ENCODE data around the gene ARHGAP1. TPM values are rescaled to one million over a fixed set of nuclear protein-coding genes. Genes with fewer than 3 reads are reported as not detected.

The ARHGAP1 gene
- total RNA-seq, 3 donors from 2014 or later (not counting 1 experiment from before 2014, with no cell fraction given) = 89.8 to 111 (median 102) TPM

DNA sequence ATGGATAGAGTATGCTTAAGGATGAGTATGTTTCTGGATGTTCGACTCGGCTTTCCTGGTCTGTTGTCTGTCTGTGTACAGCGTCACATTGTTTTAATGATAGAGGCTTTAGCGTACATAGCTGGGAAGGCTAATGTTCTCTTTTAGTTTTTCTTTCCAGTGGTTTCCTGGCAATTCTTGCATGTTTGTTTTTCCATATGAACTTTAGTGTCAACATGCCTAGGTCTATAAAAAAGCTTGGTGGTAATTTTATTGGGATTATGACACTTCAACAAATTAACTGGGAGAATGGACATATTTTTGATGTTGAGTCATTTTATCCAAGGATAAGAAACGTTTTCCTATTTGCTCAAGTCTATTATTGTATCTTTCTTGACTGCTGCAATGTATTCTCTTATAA is 36.2 kb upstream of the ARHGAP1 start:
- DNase-seq = no peak
- H3K27ac Mint-ChIP-seq = no peak overlapping the region

DNA sequence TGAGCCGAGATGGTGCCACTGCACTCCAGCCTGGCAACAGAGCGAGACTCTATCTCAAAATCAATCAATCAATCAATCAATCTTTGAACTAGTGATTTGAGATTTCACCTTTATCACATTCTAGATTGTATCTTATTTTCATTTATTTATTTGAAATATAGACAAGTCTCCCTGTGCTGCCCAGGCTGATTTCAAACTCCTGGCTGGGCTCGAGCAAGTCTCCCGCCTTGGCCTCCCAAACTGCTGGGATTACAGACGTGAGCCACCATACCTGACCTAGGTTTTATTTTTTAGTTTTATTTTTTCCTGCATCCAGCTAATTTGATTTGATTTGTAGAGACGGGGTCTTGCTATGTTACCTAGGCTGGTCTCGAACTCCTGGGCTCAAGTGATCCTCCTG is 35.7 kb upstream of the ARHGAP1 start:
- no peaks in the 10 kb centered on the region for H3K4me1 Mint-ChIP-seq
- TF ChIP-seq, protein P1, sequence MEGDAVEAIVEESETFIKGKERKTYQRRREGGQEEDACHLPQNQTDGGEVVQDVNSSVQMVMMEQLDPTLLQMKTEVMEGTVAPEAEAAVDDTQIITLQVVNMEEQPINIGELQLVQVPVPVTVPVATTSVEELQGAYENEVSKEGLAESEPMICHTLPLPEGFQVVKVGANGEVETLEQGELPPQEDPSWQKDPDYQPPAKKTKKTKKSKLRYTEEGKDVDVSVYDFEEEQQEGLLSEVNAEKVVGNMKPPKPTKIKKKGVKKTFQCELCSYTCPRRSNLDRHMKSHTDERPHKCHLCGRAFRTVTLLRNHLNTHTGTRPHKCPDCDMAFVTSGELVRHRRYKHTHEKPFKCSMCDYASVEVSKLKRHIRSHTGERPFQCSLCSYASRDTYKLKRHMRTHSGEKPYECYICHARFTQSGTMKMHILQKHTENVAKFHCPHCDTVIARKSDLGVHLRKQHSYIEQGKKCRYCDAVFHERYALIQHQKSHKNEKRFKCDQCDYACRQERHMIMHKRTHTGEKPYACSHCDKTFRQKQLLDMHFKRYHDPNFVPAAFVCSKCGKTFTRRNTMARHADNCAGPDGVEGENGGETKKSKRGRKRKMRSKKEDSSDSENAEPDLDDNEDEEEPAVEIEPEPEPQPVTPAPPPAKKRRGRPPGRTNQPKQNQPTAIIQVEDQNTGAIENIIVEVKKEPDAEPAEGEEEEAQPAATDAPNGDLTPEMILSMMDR (IDR thresholded peaks at IDR 0.05) = no peak
- H3K9me3 Mint-ChIP-seq = no peaks in the 10 kb centered on the region
- H3K36me3 Mint-ChIP-seq = no peaks in the 10 kb centered on the region
- Histone ChIP-seq H3K27ac (ENCODE audit: low read length) (no peak overlapping the region), H3K36me3 (ENCODE audit: control insufficient read depth, insufficient read depth, low read length) (no peaks in the 10 kb centered on the region), H3K4me3 (ENCODE audit: low read length) (no peak overlapping the region), H3K4me1 (ENCODE audit: control insufficient read depth, insufficient read depth, low read length) (no peaks in the 10 kb centered on the region), H3K9me3 (ENCODE audit: control insufficient read depth, insufficient read depth, low read length) (no peaks in the 10 kb centered on the region), H3K27me3 (ENCODE audit: control insufficient read depth, insufficient read depth, low read length) (no peaks in the 10 kb centered on the region)
- H3K4me3 Mint-ChIP-seq = no peak overlapping the region
- no peak for ATAC-seq
- 84% methylated on average over 5 of the region's 7 CpGs for WGBS (ENCODE audit: insufficient coverage)
- intact Hi-C loops (cut with micrococcal nuclease) = no loop called here
- H3K27ac Mint-ChIP-seq = no peak overlapping the region
- no peak for DNase-seq
- H3K27me3 Mint-ChIP-seq (ENCODE audit: low read depth in 2 of 2) = no peaks in the 10 kb centered on the region

More for the DNA sequence above, 36.2 kb upstream of the ARHGAP1 start:
- TF ChIP-seq, protein P1 (IDR thresholded peaks at IDR 0.05) = no peak
- H3K4me1 Mint-ChIP-seq = no peaks in the 10 kb centered on the region
- ATAC-seq = no peak
- Histone ChIP-seq H3K4me1 (ENCODE audit: control insufficient read depth, insufficient read depth, low read length) (no peaks in the 10 kb centered on the region), H3K9me3 (ENCODE audit: control insufficient read depth, insufficient read depth, low read length) (no peaks in the 10 kb centered on the region), H3K27me3 (ENCODE audit: control insufficient read depth, insufficient read depth, low read length) (no peaks in the 10 kb centered on the region), H3K4me3 (ENCODE audit: low read length) (no peak overlapping the region), H3K36me3 (ENCODE audit: control insufficient read depth, insufficient read depth, low read length) (peaks cover 2% of the 10 kb centered on the region), H3K27ac (ENCODE audit: low read length) (no peak overlapping the region)
- H3K27me3 Mint-ChIP-seq (ENCODE audit: low read depth in 2 of 2) = no peaks in the 10 kb centered on the region
- 98% methylated on average over 4 of the region's 5 CpGs for WGBS (ENCODE audit: insufficient coverage)
- no peaks in the 10 kb centered on the region for H3K36me3 Mint-ChIP-seq
- no peak overlapping the region for H3K4me3 Mint-ChIP-seq
- intact Hi-C loops (cut with micrococcal nuclease) = no loop called here
- H3K9me3 Mint-ChIP-seq = no peaks in the 10 kb centered on the region

DNA sequence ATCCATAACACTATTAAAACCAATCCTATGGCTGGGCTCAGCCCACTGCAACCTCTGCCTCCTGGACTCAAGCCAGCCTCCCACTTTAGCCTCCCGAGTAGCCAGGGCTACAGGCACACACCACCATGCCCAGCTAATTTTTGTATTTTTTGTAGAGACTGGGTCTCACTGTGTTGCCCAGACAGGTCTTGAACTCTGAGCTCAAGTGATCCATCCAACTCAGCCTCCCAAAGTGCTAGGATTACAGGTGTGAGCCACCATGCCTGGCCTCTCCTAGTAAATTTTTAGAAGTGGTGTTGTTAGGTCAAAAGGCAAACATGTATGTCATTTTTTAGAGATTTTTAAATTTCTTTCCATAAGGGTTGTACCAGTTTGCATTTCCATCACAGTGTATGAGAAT is 32.8 kb upstream of the ARHGAP1 start:
- no peak overlapping the region for H3K27ac ChIP-seq (ENCODE audit: low read length)
- H3K4me3 ChIP-seq (ENCODE audit: low read length) = no peak overlapping the region
- Mint-ChIP-seq H3K27ac (no peak overlapping the region), H3K4me1 (no peaks in the 10 kb centered on the region), H3K36me3 (no peaks in the 10 kb centered on the region), H3K9me3 (no peaks in the 10 kb centered on the region), H3K27me3 (ENCODE audit: low read depth in 2 of 2) (no peaks in the 10 kb centered on the region), H3K4me3 (no peak overlapping the region)
- intact Hi-C loops (cut with micrococcal nuclease) = no loop called here
- no peaks in the 10 kb centered on the region for H3K27me3 ChIP-seq (ENCODE audit: control insufficient read depth, insufficient read depth, low read length)
- H3K9me3 ChIP-seq (ENCODE audit: control insufficient read depth, insufficient read depth, low read length) = no peaks in the 10 kb centered on the region
- H3K36me3 ChIP-seq (ENCODE audit: control insufficient read depth, insufficient read depth, low read length) = no peaks in the 10 kb centered on the region
- TF ChIP-seq, protein P1 (IDR thresholded peaks at IDR 0.05) = no peak
- H3K4me1 ChIP-seq (ENCODE audit: control insufficient read depth, insufficient read depth, low read length) = no peaks in the 10 kb centered on the region
- DNase-seq = no peak
- WGBS (ENCODE audit: insufficient coverage) = 89% methylated on average over 1 of the region's 1 CpG
- no peak for ATAC-seq

DNA sequence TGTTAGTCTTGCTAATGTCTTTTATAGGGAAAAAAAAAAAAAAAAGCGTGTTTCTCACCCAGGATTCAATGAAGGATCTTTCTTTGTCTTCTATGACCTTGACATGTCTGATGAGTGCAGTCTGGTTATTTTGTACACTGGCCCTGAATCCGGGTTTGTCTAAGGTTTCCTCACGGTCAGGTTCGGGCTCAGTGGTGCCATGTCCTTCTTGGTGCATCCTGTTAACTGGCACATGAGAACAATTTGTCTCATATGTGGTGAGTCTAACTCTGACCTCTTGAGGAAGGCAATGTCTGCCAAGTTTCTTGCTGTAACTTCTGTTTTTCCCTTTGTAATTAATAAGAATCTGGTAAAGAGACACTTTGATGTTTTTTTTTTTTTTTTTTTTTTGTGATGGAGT is 31.1 kb upstream of the ARHGAP1 start:
- Mint-ChIP-seq H3K27me3 (ENCODE audit: low read depth in 2 of 2) (no peaks in the 10 kb centered on the region), H3K27ac (no peak overlapping the region), H3K9me3 (no peaks in the 10 kb centered on the region), H3K36me3 (no peaks in the 10 kb centered on the region), H3K4me1 (no peaks in the 10 kb centered on the region), H3K4me3 (no peak overlapping the region)
- no peak for ATAC-seq
- Histone ChIP-seq H3K36me3 (ENCODE audit: control insufficient read depth, insufficient read depth, low read length) (no peaks in the 10 kb centered on the region), H3K27me3 (ENCODE audit: control insufficient read depth, insufficient read depth, low read length) (no peaks in the 10 kb centered on the region), H3K27ac (ENCODE audit: low read length) (no peak overlapping the region), H3K4me3 (ENCODE audit: low read length) (no peak overlapping the region), H3K9me3 (ENCODE audit: control insufficient read depth, insufficient read depth, low read length) (no peaks in the 10 kb centered on the region), H3K4me1 (ENCODE audit: control insufficient read depth, insufficient read depth, low read length) (no peaks in the 10 kb centered on the region)
- TF ChIP-seq, protein P1 (IDR thresholded peaks at IDR 0.05) = no peak
- no peak for DNase-seq
- WGBS (ENCODE audit: insufficient coverage) = 82% methylated on average over 3 of the region's 4 CpGs
- intact Hi-C loops (cut with micrococcal nuclease) = no loop called here

Measured in natural killer cell (primary cell).